GM13976 (cell line): Measurements from ENCODE around the gene TRIM33.
"Not testable (repeated sequence)": the region's sequence is repeated elsewhere in the genome, so short reads cannot be mapped to it uniquely, and the experiment has no call there.

Experiments used
- DNase-seq: peaks from one replicate; pipeline ENCODE4 v3.0.0; 2012; ENCODE audit warnings: low spot score
- CTCF ChIP-seq: IDR thresholded peaks from 2 replicates; pipeline ENCODE4 v1.5.1; 2012; ENCODE audit warnings: borderline replicate concordance, mild to moderate bottlenecking; ENCODE audit not compliant: insufficient read depth; ENCODE audit errors: extremely low read depth, missing control alignments, control extremely low read depth
- in situ Hi-C: fragments of 300-500 bp; cut with MboI; formaldehyde crosslinking; loops from one replicate; pipeline ENCODE4 v1.12.0; 2022; ENCODE audit warnings: low sequenced_read_pairs, mixed read lengths, inconsistent platforms; ENCODE audit not compliant: unreplicated experiment

The TRIM33 gene

GRCh38 chr1:114397601-114398000, 113.4 kb downstream of the TRIM33 start:
- DNase-seq = no peak
- TF ChIP-seq CTCF = no peak
- in situ Hi-C loops = no loop called here

GRCh38 chr1:114395863-114396262, 115.1 kb downstream of the TRIM33 start:
- DNase-seq = no peak
- in situ Hi-C loops = no loop called here
- no peak for TF ChIP-seq CTCF

- DNase-seq = no peak
- in situ Hi-C loops = no loop called here
- TF ChIP-seq CTCF = no peak
Observed at GRCh38 chr1:114390960-114391359, 120.0 kb downstream of the TRIM33 start.

GRCh38 chr1:114390361-114390760, 120.6 kb downstream of the TRIM33 start:
- in situ Hi-C loops = no loop called here
- no peak for TF ChIP-seq CTCF
- no peak for DNase-seq

- no peak for DNase-seq
- in situ Hi-C loops = no loop called here
- TF ChIP-seq CTCF = no peak
Observed at GRCh38 chr1:114388432-114389003, 122.5 kb downstream of the TRIM33 start.

GRCh38 chr1:114387585-114387984, 123.4 kb downstream of the TRIM33 start:
- in situ Hi-C loops, DNase-seq: not testable (repeated sequence)

GRCh38 chr1:114387010-114387360, 124.0 kb downstream of the TRIM33 start:
- in situ Hi-C loops = no loop called here
- TF ChIP-seq CTCF = no peak
- DNase-seq = no peak
